MCF 10A (cell line): Measurements from ENCODE around the gene ATP6V0B. TPM values are rescaled to one million over a fixed set of nuclear protein-coding genes. Genes with fewer than 3 reads are reported as not detected.

Experiments
- total RNA-seq: library from RNA; stranded (reverse); gene quantifications from 2 replicates; pipeline ENCODE4 v1.2.3, GENCODE V29; 2022

Gene ATP6V0B
- total RNA-seq, 1 experiment from 2014 or later, result 120 TPM

Other genes with a start within 250 kb of the ATP6V0B start
- gene ARTN, start 41.2 kb upstream of the ATP6V0B start, total RNA-seq, result 1.9 TPM in 2 replicates
- gene IPO13, start 28.0 kb upstream of the ATP6V0B start, total RNA-seq, result 23.9 and 31.4 TPM in 2 replicates
- 27.9 and 38.9 TPM in 2 replicates for gene DPH2, start 5.0 kb upstream of the ATP6V0B start, total RNA-seq
- gene B4GALT2, start 4.2 kb downstream of the ATP6V0B start, total RNA-seq, result 56.3 and 68.4 TPM in 2 replicates
- gene CCDC24, start 16.6 kb downstream of the ATP6V0B start, total RNA-seq, result 3.6 and 4.8 TPM in 2 replicates
- 62.2 and 64.9 TPM in 2 replicates for gene SLC6A9, start 56.5 kb downstream of the ATP6V0B start, total RNA-seq
- not detected in 2 replicates for gene KLF17, start 143.9 kb downstream of the ATP6V0B start, total RNA-seq
- gene KLF18, start 166.7 kb downstream of the ATP6V0B start, total RNA-seq, result 0.10 TPM in 1 of 2 replicates, not detected in the other
- gene DMAP1, start 238.5 kb downstream of the ATP6V0B start, total RNA-seq, result 36.6 and 38.5 TPM in 2 replicates